Endothelial cell of umbilical vein (primary cell): ENCODE measurements around the gene AP4S1.

Source experiments
- CTCF ChIP-seq, 2 donors: IDR thresholded peaks; 1 replicate in 1 of 2; 2 replicates in 1 of 2; pipeline ENCODE4 v1.5.1; 2011; ENCODE audit warnings: low read length in 2 of 2, mild to moderate bottlenecking in 2 of 2, moderate library complexity in 2 of 2, control low read depth in 1 of 2, inconsistent platforms in 1 of 2, low read depth in 1 of 2; ENCODE audit not compliant: insufficient read depth in 1 of 2; ENCODE audit errors: extremely low read depth in 1 of 2
- EZH2 ChIP-seq: IDR thresholded peaks from 2 replicates; pipeline ENCODE4 v1.6.1; 2012; ENCODE audit warnings: borderline replicate concordance, low read depth, mild to moderate bottlenecking, moderate library complexity, low read length, inconsistent platforms; ENCODE audit not compliant: severe bottlenecking
- FOS ChIP-seq: IDR thresholded peaks from 2 replicates; pipeline ENCODE4 v1.6.1; 2011; ENCODE audit warnings: mild to moderate bottlenecking, low read length, moderate library complexity, borderline replicate concordance; ENCODE audit not compliant: insufficient read depth
- JUN ChIP-seq: IDR thresholded peaks from 2 replicates; pipeline ENCODE4 v1.6.1; 2011; ENCODE audit warnings: borderline replicate concordance, low read depth; ENCODE audit not compliant: insufficient read length, insufficient read depth
- MAX ChIP-seq: IDR thresholded peaks from 2 replicates; pipeline ENCODE4 v1.6.1; 2011; ENCODE audit not compliant: insufficient read depth, insufficient read length
- MYC ChIP-seq: IDR thresholded peaks from one replicate; pipeline ENCODE4 v1.6.1; 2011; ENCODE audit warnings: mild to moderate bottlenecking, low read depth, low read length
- POLR2A ChIP-seq: IDR thresholded peaks from 2 replicates; pipeline ENCODE4 v1.6.1; 2012; ENCODE audit warnings: low read depth, mild to moderate bottlenecking, control low read depth, low read length
- POLR2AphosphoS5 ChIP-seq: IDR thresholded peaks from 2 replicates; pipeline ENCODE4 v1.6.1; 2012; ENCODE audit warnings: low read depth, mild to moderate bottlenecking, control low read depth, low read length, moderate library complexity; ENCODE audit not compliant: insufficient read depth

GRCh38 chr14:31133133-31133532 is 107.7 kb downstream of the AP4S1 start:
- no peak for TF ChIP-seq CTCF (IDR thresholded peaks at IDR 0.05; ENCODE audit: extremely low read depth in 1 of 2, insufficient read depth in 1 of 2, low read depth in 1 of 2, low read length in 2 of 2)
- TF ChIP-seq POLR2A, result no peak
- no peak for TF ChIP-seq EZH2
- TF ChIP-seq POLR2AphosphoS5, result no peak
- no peak for TF ChIP-seq JUN
- no peak for TF ChIP-seq MYC
- no peak for TF ChIP-seq MAX
- TF ChIP-seq FOS, result no peak
